HCT116 (cell line): ENCODE measurements around the gene MORN4. TPM values are rescaled to one million over a fixed set of nuclear protein-coding genes. Genes with fewer than 3 reads are reported as not detected.
"Not testable (repeated sequence)": the region's sequence is repeated elsewhere in the genome, so short reads cannot be mapped to it uniquely, and the experiment has no call there.

ENCODE experiments used
- ATAC-seq: fragments of 200-7000 bp; cut with Tn5 transposase; 2 replicates; pipeline ENCODE4 v1.9.1; 2020; ENCODE audit warnings: mild to moderate bottlenecking, moderate library complexity
- BruUV-seq: library from RNA; stranded (reverse); fragments of 400-500 nt; replicated peaks from 2 replicates; lab custom pipeline; 2021; lab: Mats Ljungman, UMichigan
- CTCF ChIA-PET: fragments of 300-600 bp; sonication (Branson Sonifier 250); formaldehyde crosslinking; loops from one replicate; lab custom pipeline; 2021; ENCODE audit warnings: antibody characterized with exemption; lab: Charles Lee
- POLR2A ChIA-PET: fragments of 300-600, 350-600 bp; sonication (Branson Sonifier 250); formaldehyde crosslinking; loops from one replicate; lab custom pipeline; 2021; ENCODE audit warnings: antibody characterized with exemption; lab: Charles Lee
- RAD21 ChIA-PET, 2 experiments: fragments of 300-600 bp; sonication (Branson Sonifier 250); formaldehyde crosslinking; loops; one replicate each; lab custom pipeline; 2023; ENCODE audit warnings: low total read pairs in 2 of 2; ENCODE audit not compliant: uncharacterized antibody in 2 of 2, unreplicated experiment in 2 of 2, low non-redundant PET in 1 of 2; lab: Charles Lee
- DNase-seq: peaks from one replicate; pipeline ENCODE4 v3.0.0-alpha.2; 2010; ENCODE audit warnings: low read depth, low spot score
- H2AFZ ChIP-seq: fragments of 200-600 bp; shearing (Covaris generic), sonication (generic); 2 replicates; pipeline ENCODE4 v1.6.1; 2017; ENCODE audit warnings: low read depth, mixed run types, mixed read lengths, antibody characterized with exemption, low read length; ENCODE audit not compliant: poor library complexity, severe bottlenecking
- H3K27ac ChIP-seq: 2 replicates; pipeline ENCODE4 v1.5.1; 2012; ENCODE audit warnings: low read depth, low read length
- H3K27me3 ChIP-seq: fragments of 200-600 bp; sonication (generic); 2 replicates; pipeline ENCODE4 v1.6.1; 2016; ENCODE audit warnings: mixed run types, low read length, mixed read lengths; ENCODE audit not compliant: insufficient read depth
- H3K36me3 ChIP-seq, 2 experiments: fragments of 200-500 bp in 1 of 2; fragments of 200-600 bp in 1 of 2; sonication (Bioruptor generic) in 1 of 2; sonication (generic) in 1 of 2; 2 replicates each; pipeline versions ENCODE4 v1.5.1 to v1.6.1; 2014 to 2016; ENCODE audit warnings: low read length in 2 of 2, inconsistent platforms in 1 of 2, mixed read lengths in 1 of 2, mixed run types in 1 of 2; ENCODE audit not compliant: insufficient read depth in 2 of 2, control insufficient read depth in 1 of 2
- H3K4me1 ChIP-seq, 2 experiments: fragments of 200-600 bp in 1 of 2; sonication (generic) in 1 of 2; 2 replicates each; pipeline versions ENCODE4 v1.5.1 to v1.6.1; 2012 to 2017; ENCODE audit warnings: low read length in 2 of 2, inconsistent platforms in 1 of 2, mild to moderate bottlenecking in 1 of 2, mixed read lengths in 1 of 2, mixed run types in 1 of 2, moderate library complexity in 1 of 2; ENCODE audit not compliant: insufficient read depth in 2 of 2, control insufficient read depth in 1 of 2
- H3K4me2 ChIP-seq: fragments of 200-600 bp; sonication (generic); 2 replicates; pipeline ENCODE4 v1.6.1; 2017; ENCODE audit warnings: mixed run types, low read length, mixed read lengths
- H3K4me3 ChIP-seq, 2 experiments: fragments of 200-600 bp in 1 of 2; sonication (generic) in 1 of 2; replicated peaks in 1 of 2; 2 replicates each; pipeline ENCODE4 v1.5.1; 2011 to 2016; ENCODE audit warnings: low read length in 2 of 2, control low read depth in 1 of 2, low read depth in 1 of 2, mild to moderate bottlenecking in 1 of 2, mixed read lengths in 1 of 2, mixed run types in 1 of 2
- H3K79me2 ChIP-seq: fragments of 200-600 bp; sonication (generic); 2 replicates; pipeline ENCODE4 v1.6.1; 2017; ENCODE audit warnings: mild to moderate bottlenecking, mixed run types, low read length, moderate library complexity, mixed read lengths; ENCODE audit not compliant: insufficient read depth
- H3K9ac ChIP-seq: fragments of 200-600 bp; sonication (generic); 2 replicates; pipeline ENCODE4 v1.6.1; 2016; ENCODE audit warnings: low read length, mixed read lengths
- H3K9me2 ChIP-seq: fragments of 200-600 bp; sonication (generic), shearing (Covaris generic); 2 replicates; pipeline ENCODE4 v1.6.1; 2017; ENCODE audit warnings: mixed run types, mild to moderate bottlenecking, moderate library complexity; ENCODE audit not compliant: insufficient read depth
- H3K9me3 ChIP-seq, 2 experiments: fragments of 200-500 bp in 1 of 2; fragments of 200-600 bp in 1 of 2; sonication (Bioruptor generic) in 1 of 2; sonication (generic) in 1 of 2; 2 replicates each; pipeline ENCODE4 v1.6.1; 2014 to 2017; ENCODE audit warnings: low read length in 2 of 2, mixed read lengths in 2 of 2, inconsistent platforms in 1 of 2, low read depth in 1 of 2, mild to moderate bottlenecking in 1 of 2, mixed run types in 1 of 2, moderate library complexity in 1 of 2; ENCODE audit not compliant: control insufficient read depth in 1 of 2, insufficient read depth in 1 of 2
- H4K20me1 ChIP-seq: fragments of 200-600 bp; sonication (generic), shearing (Covaris generic); 2 replicates; pipeline ENCODE4 v1.6.1; 2017; ENCODE audit warnings: mixed run types, mild to moderate bottlenecking, moderate library complexity; ENCODE audit not compliant: insufficient read depth
- POLR2AphosphoS5 ChIP-seq: IDR thresholded peaks from 2 replicates; pipeline ENCODE4 v1.6.1; 2011; ENCODE audit warnings: mild to moderate bottlenecking, low read depth, low read length, moderate library complexity
- ZFX ChIP-seq: fragments of 450-650 bp; IDR thresholded peaks from 2 replicates; pipeline ENCODE4 v1.6.1; 2017
- intact Hi-C: fragments of 100-400 bp; cut with micrococcal nuclease; formaldehyde crosslinking; loops from 2 replicates; pipeline ENCODE4 v1.10.0; 2022
- total RNA-seq: library from RNA; stranded (reverse); gene quantifications from one replicate; pipeline ENCODE4 v1.2.1, GENCODE V29; 2021; ENCODE audit not compliant: unreplicated experiment

MORN4 gene
- total RNA-seq, 1 experiment from 2014 or later, result 8.0 TPM

DNA sequence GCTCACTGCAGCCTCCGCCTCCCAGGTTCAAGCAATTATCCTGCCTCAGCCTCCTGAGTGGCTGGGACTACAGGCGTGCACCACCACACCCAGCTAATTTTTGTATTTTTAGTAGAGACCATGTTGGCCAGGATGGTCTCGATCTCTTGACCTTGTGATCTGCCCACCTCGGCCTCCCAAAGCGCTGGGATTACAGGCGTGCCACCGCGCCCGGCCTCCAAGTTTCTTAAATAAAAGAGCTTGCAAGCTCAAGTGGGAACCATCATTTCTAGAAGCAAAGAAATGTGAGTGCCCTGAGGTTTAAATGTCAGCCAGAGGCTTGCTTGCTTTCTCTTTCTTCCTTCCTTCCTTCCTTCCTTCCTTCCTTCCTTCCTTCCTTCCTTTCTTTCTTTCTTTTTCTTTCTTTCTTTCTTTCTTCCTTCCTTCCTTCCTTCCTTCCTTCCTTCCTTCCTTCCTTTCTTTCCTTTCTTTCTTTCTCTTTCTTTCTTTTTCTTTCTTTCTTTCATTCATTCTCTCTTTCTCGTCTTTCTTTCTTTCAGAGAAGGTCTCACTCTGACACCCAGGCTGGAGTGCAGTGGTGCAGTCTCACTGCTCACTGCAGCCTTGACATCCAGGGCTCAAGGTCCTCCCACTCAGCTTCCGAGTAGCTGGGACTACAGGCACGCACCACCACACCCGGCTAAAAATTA is 9.3 kb upstream of the MORN4 start:
- CTCF ChIA-PET, H3K9ac ChIP-seq, H2AFZ ChIP-seq, intact Hi-C loops, H3K9me3 ChIP-seq, H3K27ac ChIP-seq, RAD21 ChIA-PET, H4K20me1 ChIP-seq, H3K4me3 ChIP-seq, POLR2A ChIA-PET, H3K27me3 ChIP-seq, ATAC-seq, H3K4me2 ChIP-seq, H3K9me2 ChIP-seq, BruUV-seq, DNase-seq: not testable (repeated sequence)
- peaks cover 43% of the 10 kb centered on the region for H3K79me2 ChIP-seq
- H3K36me3 ChIP-seq, result peaks cover 6 to 18% of the 10 kb centered on the region in 2 experiments; a peak in 2 of 4 replicates
- H3K4me1 ChIP-seq, result peaks cover 15 to 27% of the 10 kb centered on the region in 2 experiments

DNA sequence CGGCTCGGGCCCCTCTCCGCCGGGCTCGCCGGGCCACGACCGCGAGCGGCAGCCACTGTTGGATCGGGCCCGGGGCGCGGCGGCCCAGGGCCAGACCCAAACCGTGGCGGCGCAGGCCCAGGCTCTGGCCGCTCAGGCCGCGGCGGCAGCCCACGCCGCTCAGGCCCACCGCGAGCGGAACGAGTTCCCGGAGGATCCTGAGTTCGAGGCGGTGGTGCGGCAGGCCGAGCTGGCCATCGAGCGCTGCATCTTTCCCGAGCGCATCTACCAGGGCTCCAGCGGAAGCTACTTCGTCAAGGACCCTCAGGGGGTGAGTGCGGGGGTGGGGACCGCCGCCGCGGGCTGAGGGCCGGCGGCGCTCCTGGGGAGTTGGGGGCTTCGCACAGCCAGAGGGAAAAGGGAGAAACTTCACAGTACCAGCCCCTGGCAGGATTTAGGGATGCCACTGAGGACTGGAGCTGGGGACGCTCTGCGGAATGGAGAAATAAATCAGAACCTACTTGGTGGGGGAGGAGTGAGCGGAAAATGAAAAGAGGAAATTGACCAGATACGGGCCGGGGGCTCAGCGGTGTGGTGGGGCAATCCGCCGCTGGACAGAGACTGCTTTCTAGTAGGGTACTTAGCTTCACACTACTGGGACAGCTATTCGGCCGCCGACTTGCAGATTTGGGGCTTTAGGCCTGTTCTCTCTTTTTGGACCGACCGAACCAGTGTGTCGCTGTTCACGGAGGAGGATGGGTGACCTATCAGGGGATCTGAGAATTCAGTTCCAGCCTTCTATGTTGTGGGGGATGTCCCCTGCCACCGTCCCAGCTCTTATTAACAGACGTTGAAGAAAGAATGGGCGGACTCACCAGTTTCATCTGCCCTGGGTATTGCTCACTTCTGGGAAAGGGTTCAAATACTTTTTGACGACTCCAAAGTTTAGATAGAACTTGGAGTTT is 7.8 kb upstream of the MORN4 start:
- peaks cover 36% of the 10 kb centered on the region for H3K79me2 ChIP-seq
- no peaks in the 10 kb centered on the region for H3K9me3 ChIP-seq
- DNase-seq, result no peak
- RAD21 ChIA-PET, result no interaction called here
- peak overlapping the region; percentile 67 for H3K27ac ChIP-seq
- POLR2A ChIA-PET, result interaction anchor here (1.0 to 1.8 kb wide), 2 partner anchors 8 to 69 kb away, joined by 3 to 8 read pairs; no protein-coding TSS in a partner anchor
- peak overlapping the region; percentile 83 to 86 for H3K4me3 ChIP-seq
- H3K36me3 ChIP-seq, result peaks cover 6 to 18% of the 10 kb centered on the region in 2 experiments; a peak in 2 of 4 replicates
- peak overlapping the region; percentile 94 for H3K9ac ChIP-seq
- TF ChIP-seq POLR2AphosphoS5 (no peak), ZFX (peak; percentile 83)
- intact Hi-C loops, result no loop called here
- no peaks in the 10 kb centered on the region for H3K27me3 ChIP-seq
- no peaks in the 10 kb centered on the region for H4K20me1 ChIP-seq
- no peaks in the 10 kb centered on the region for H3K9me2 ChIP-seq
- CTCF ChIA-PET, result interaction anchor here (0.6 to 1.0 kb wide), 2 partner anchors 8 to 94 kb away, joined by 3 read pairs; no protein-coding TSS in a partner anchor
- H2AFZ ChIP-seq, result no peak overlapping the region
- peak overlapping the region; percentile 85 for H3K4me2 ChIP-seq
- TSS peak; percentile 76 for BruUV-seq
- peak; percentile 29 for ATAC-seq
- peaks cover 8 to 18% of the 10 kb centered on the region in 2 experiments; a peak in 3 of 4 replicates for H3K4me1 ChIP-seq
